ENCODE data around the gene HAGH. TPM values are rescaled to one million over a fixed set of nuclear protein-coding genes. Genes with fewer than 3 reads are reported as not detected.

HAGH gene
- total and polyA plus RNA-seq, 9 of the 15 experiments (the other 6 are each of a cell fraction or from before 2014, with no cell fraction given): 0.46 to 35.1 (median 16.8) TPM

GRCh38 chr16:1826691-1827573 is at the start of gene HAGH, which contains the start of gene FAHD1 (continued):
- TF ChIP-seq ARID4B (CRISPR knock-in tag; IDR thresholded peaks at IDR 0.05) (peak; percentile 99), IRF2 (CRISPR knock-in tag; IDR thresholded peaks at IDR 0.05) (no peak), KLF16 (IDR thresholded peaks at IDR 0.05) (peak; percentile 94), RBM34 (IDR thresholded peaks at IDR 0.05; ENCODE audit: borderline replicate concordance, insufficient read depth, low read length) (no peak), ZNF780A (CRISPR knock-in tag; IDR thresholded peaks at IDR 0.05) (no peak), SAFB2 (IDR thresholded peaks at IDR 0.05; ENCODE audit: borderline replicate concordance, low read depth, low read length, severe bottlenecking) (no peak), MTA3 (IDR thresholded peaks at IDR 0.05; ENCODE audit: borderline replicate concordance) (peak; percentile 100), NR2C1 (IDR thresholded peaks at IDR 0.05) (no peak), NR2C1 (tag; IDR thresholded peaks at IDR 0.05) (peak; percentile 58), CBX8 (IDR thresholded peaks at IDR 0.05; ENCODE audit: borderline replicate concordance, extremely low read depth, low read depth, low read length, poor library complexity, severe bottlenecking) (no peak), BHLHE40 (IDR thresholded peaks at IDR 0.05; ENCODE audit: low read length) (peak; percentile 87), EP400 (IDR thresholded peaks at IDR 0.05) (peak; percentile 95), CCAR2 (IDR thresholded peaks at IDR 0.05; ENCODE audit: low read depth, low read length) (no peak), KDM4B (IDR thresholded peaks at IDR 0.05; ENCODE audit: borderline replicate concordance in 2 of 2, low read depth in 1 of 2) (peak in 1 of 2 experiments; percentile 87; a peak in 1 of 4 replicates), CREB3 (tag; conservative IDR thresholded peaks at IDR 0.05; ENCODE audit: low read depth) (no peak), HDGF (IDR thresholded peaks at IDR 0.05) (no peak), ZSCAN29 (IDR thresholded peaks at IDR 0.05) (no peak)
- TF ChIP-seq, protein P1, sequence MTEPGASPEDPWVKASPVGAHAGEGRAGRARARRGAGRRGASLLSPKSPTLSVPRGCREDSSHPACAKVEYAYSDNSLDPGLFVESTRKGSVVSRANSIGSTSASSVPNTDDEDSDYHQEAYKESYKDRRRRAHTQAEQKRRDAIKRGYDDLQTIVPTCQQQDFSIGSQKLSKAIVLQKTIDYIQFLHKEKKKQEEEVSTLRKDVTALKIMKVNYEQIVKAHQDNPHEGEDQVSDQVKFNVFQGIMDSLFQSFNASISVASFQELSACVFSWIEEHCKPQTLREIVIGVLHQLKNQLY (CRISPR knock-in tag; conservative IDR thresholded peaks at IDR 0.05): no peak
- TF ChIP-seq, protein P2, sequence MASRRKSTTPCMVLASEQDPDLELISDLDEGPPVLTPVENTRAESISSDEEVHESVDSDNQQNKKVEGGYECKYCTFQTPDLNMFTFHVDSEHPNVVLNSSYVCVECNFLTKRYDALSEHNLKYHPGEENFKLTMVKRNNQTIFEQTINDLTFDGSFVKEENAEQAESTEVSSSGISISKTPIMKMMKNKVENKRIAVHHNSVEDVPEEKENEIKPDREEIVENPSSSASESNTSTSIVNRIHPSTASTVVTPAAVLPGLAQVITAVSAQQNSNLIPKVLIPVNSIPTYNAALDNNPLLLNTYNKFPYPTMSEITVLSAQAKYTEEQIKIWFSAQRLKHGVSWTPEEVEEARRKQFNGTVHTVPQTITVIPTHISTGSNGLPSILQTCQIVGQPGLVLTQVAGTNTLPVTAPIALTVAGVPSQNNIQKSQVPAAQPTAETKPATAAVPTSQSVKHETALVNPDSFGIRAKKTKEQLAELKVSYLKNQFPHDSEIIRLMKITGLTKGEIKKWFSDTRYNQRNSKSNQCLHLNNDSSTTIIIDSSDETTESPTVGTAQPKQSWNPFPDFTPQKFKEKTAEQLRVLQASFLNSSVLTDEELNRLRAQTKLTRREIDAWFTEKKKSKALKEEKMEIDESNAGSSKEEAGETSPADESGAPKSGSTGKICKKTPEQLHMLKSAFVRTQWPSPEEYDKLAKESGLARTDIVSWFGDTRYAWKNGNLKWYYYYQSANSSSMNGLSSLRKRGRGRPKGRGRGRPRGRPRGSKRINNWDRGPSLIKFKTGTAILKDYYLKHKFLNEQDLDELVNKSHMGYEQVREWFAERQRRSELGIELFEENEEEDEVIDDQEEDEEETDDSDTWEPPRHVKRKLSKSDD (conservative IDR thresholded peaks at IDR 0.05; ENCODE audit: low read length): no peak

Data from K562 (cell line).